GM13977 (cell line): ENCODE data around the gene CENPE.

Experiments used
- DNase-seq: peaks from one replicate; pipeline ENCODE4 v3.0.0; 2012; ENCODE audit warnings: low spot score
- in situ Hi-C: fragments of 300-500 bp; cut with MboI; formaldehyde crosslinking; loops from one replicate; pipeline ENCODE4 v1.12.0; 2022; ENCODE audit warnings: low sequenced_read_pairs, low pct_unique_long_range_greater_than_20kb, mixed read lengths, inconsistent platforms; ENCODE audit not compliant: unreplicated experiment
- TF ChIP-seq, protein P1 (sequence below): IDR thresholded peaks from 2 replicates; pipeline ENCODE4 v1.5.1; 2012; ENCODE audit warnings: mild to moderate bottlenecking, control low read depth; ENCODE audit not compliant: insufficient read depth; ENCODE audit errors: extremely low read depth, missing control alignments

The CENPE gene

DNA sequence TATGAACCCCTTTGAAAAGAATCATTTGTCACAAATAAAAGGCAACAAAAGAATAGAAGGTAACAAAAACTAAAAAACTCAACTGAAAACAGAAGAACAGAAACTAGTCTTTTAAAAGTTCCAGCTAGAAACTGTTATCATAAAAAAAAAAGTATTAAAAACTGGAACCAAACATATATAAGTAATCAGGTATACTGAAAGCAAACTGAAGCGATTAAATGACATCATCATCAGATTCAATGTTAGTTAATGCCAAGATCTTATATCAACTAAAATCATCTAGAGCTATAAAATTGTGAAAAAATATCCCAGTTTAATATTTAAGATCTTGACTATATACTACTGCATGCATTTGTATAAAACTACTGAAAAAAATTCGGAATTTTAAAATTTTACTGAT is 36.0 kb downstream of the CENPE start:
- in situ Hi-C loops = no loop called here
- DNase-seq = no peak
- TF ChIP-seq, protein P1, sequence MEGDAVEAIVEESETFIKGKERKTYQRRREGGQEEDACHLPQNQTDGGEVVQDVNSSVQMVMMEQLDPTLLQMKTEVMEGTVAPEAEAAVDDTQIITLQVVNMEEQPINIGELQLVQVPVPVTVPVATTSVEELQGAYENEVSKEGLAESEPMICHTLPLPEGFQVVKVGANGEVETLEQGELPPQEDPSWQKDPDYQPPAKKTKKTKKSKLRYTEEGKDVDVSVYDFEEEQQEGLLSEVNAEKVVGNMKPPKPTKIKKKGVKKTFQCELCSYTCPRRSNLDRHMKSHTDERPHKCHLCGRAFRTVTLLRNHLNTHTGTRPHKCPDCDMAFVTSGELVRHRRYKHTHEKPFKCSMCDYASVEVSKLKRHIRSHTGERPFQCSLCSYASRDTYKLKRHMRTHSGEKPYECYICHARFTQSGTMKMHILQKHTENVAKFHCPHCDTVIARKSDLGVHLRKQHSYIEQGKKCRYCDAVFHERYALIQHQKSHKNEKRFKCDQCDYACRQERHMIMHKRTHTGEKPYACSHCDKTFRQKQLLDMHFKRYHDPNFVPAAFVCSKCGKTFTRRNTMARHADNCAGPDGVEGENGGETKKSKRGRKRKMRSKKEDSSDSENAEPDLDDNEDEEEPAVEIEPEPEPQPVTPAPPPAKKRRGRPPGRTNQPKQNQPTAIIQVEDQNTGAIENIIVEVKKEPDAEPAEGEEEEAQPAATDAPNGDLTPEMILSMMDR = no peak

DNA sequence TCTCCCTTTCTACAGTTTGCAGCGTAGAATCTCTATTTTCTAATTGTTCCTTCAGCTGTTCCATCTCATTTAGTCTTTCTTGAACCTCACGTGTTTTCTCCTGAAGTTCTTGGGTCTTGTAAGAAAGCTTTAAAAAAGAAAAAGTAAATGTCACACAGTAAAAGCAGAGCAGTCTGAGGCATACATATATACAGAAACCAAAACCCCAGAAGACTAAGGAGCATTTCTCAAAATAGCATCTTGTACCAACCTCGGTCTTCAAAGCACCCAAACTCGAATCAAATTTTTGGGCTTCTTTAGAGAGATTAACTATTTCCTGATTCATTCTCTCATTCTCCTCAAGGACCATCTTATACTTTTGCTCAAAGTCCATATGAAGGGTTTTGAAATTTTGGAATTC is 39.4 kb downstream of the CENPE start:
- in situ Hi-C loops = no loop called here
- TF ChIP-seq, protein P1 = no peak
- DNase-seq = no peak

DNA sequence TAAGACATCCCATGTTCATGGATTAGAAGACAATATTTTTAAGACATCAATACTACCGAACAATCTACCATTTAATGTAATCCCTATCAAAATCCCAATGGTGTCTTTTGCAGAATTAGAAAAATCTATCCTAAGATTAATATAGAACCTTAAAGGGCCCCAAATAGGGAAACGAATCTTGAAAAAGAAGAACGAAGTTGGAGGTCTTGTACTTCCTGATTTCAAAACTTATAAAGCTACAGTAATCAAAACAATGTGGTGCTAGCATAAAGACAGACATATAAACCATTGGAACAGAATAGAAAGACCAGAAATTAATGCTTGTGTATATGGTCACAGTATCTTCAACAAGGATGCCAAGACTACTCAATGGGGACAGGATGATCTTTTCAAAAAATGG is 42.0 kb downstream of the CENPE start:
- TF ChIP-seq, protein P1 = no peak
- no peak for DNase-seq
- in situ Hi-C loops = no loop called here

DNA sequence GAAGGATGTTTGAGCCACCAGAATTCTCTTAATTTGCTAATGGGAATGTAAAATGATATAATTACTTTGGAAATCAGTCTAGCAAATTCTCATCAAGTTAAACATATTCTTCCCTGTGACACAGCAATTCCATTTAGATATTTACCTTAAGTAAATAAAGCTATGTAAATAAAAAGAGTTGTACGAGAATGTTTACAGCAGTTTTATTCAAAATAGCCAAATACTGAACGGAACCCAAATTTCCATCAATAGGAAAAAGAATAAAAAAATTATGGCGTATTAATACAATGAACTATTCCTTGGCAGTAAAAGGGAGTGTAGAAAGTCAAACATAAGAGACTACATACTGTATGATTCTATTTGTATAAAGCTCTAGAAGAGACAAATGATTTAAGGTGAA is 45.8 kb downstream of the CENPE start:
- DNase-seq = no peak
- in situ Hi-C loops = no loop called here
- TF ChIP-seq, protein P1 = no peak

DNA sequence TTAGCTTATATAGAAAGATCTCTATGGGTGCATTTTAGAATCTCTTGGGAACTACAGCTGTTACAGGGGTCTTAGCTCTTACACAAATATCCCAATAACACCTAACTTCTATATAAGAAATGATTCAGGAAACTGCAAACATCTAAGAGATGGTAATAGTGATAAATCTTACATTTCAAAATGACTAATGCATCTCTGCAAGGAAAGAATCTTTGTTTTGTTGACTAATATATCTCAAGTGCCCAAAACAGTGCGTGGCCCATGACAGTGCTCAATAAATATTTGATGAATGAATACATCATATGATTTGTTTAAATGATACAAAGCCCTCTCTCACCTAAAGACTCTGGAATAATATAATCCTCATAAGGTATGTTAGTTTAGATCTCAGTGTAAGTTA is 47.5 kb downstream of the CENPE start:
- TF ChIP-seq, protein P1 = no peak
- in situ Hi-C loops = no loop called here
- DNase-seq = no peak

DNA sequence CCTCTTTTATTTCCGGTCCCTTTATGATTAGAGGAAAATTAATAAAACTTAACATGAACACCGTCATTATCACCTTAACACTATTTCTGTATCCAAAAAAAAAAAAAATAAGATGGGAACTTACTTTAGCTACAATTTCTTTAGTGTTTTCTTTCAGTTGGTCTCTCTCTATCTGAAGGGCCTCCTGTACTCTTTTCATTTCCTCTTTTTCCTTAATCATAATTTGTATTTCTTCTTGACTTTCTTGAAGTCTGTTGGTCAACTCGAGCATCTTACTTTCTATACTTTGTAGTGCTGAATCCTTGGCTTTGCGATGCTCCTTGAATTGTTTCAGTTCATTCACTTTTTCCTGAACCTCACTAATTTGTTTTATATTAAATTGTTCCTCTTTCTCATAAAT is 53.2 kb downstream of the CENPE start:
- in situ Hi-C loops = no loop called here
- DNase-seq = no peak
- TF ChIP-seq, protein P1 = no peak

DNA sequence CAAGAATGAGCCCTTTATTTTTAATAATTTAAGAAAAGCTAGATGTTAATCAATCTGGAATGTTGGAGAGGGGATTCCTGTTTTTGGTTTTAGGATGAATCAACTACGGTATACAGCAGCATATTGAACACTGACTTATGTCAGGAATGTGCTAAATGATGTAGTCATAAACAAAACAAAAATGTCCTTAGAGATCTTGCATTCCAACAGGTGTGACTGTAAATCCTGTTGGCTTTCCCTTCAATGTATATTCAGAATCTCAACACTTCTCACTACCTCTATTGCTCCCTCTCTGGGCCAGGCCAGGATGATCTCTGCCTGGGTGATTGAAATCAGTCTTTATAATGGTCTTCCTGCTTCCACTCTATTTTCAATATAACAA is 60.7 kb downstream of the CENPE start:
- no peak for DNase-seq
- in situ Hi-C loops = no loop called here
- TF ChIP-seq, protein P1 = no peak
